Inflammatory macrophage treated with lipopolysaccharide for 1 hour (primary cell): ENCODE results near the gene INTS3.

Experiments
- DNase-seq, 2 donors: peaks; one replicate each; pipeline ENCODE4 v3.0.0-alpha.2; 2020 to 2022

INTS3 gene

GRCh38 chr1:153799016-153799415 is 71.2 kb downstream of the INTS3 start:
- no peak for DNase-seq

GRCh38 chr1:153799566-153800465 is 72.0 kb downstream of the INTS3 start:
- no peak for DNase-seq

- DNase-seq = no peak
Measured at GRCh38 chr1:153800516-153800915, 72.7 kb downstream of the INTS3 start.

- DNase-seq = no peak
Measured at GRCh38 chr1:153801028-153801625, 73.3 kb downstream of the INTS3 start.

- no peak for DNase-seq
Measured at GRCh38 chr1:153801786-153802697, 74.2 kb downstream of the INTS3 start.

GRCh38 chr1:153803470-153804056 is 75.7 kb downstream of the INTS3 start:
- DNase-seq = no peak

- DNase-seq = no peak
Measured at GRCh38 chr1:153804112-153804511, 76.3 kb downstream of the INTS3 start.

- DNase-seq = peak; percentile 91 to 94
Measured at GRCh38 chr1:153805042-153805745, 77.3 kb downstream of the INTS3 start.

- DNase-seq = peak; percentile 18 to 40
Measured at GRCh38 chr1:153805886-153806719, 78.3 kb downstream of the INTS3 start.

- DNase-seq = no peak
Measured at GRCh38 chr1:153816283-153816889, 88.5 kb downstream of the INTS3 start.

- DNase-seq = no peak
Measured at GRCh38 chr1:153818876-153819275, 91.0 kb downstream of the INTS3 start.
